IMR-90 (cell line): ENCODE data around the gene PSMD9. TPM values are rescaled to one million over a fixed set of nuclear protein-coding genes. Genes with fewer than 3 reads are reported as not detected.

Experiments
- ATAC-seq: fragments of 200-7000 bp; cut with Tn5 transposase; 2 replicates; pipeline ENCODE4 v1.9.1; 2020; ENCODE audit warnings: low read depth, mild to moderate bottlenecking, moderate library complexity
- BruUV-seq: library from RNA; stranded (reverse); fragments of 400-500 nt; replicated peaks from 2 replicates; lab custom pipeline; 2021; lab: Mats Ljungman, UMichigan
- CTCF ChIA-PET: fragments of 300-600 bp; formaldehyde crosslinking; extraction: SDS; loops from one replicate; lab custom pipeline; 2021; ENCODE audit warnings: antibody characterized with exemption; lab: Yijun Ruan, JAX
- POLR2A ChIA-PET: fragments of 300-600 bp; sonication (Branson Sonifier 250); formaldehyde crosslinking; loops from one replicate; lab custom pipeline; 2022; ENCODE audit warnings: antibody characterized with exemption; ENCODE audit not compliant: unreplicated experiment; lab: Charles Lee
- DNase-seq: peaks from one replicate; pipeline ENCODE4 v3.0.0; 2013
- H2AFZ ChIP-seq: replicated peaks from 2 replicates; pipeline ENCODE3; 2013; ENCODE audit warnings: low read length, mild to moderate bottlenecking; ENCODE audit not compliant: poor library complexity
- H2AK5ac ChIP-seq: 2 replicates; pipeline ENCODE4 v1.6.1; 2013; ENCODE audit warnings: low read depth, low read length, inconsistent platforms
- H2AK9ac ChIP-seq: replicated peaks from 2 replicates; pipeline ENCODE3; 2013; ENCODE audit warnings: mild to moderate bottlenecking, low read depth, low read length, moderate library complexity; ENCODE audit not compliant: poor library complexity
- H2BK120ac ChIP-seq: 2 replicates; pipeline ENCODE4 v1.6.1; 2013; ENCODE audit warnings: low read depth, low read length, inconsistent platforms
- H2BK15ac ChIP-seq: 3 replicates; pipeline ENCODE4 v1.6.1; 2013; ENCODE audit warnings: low read depth, low read length, inconsistent platforms
- H2BK20ac ChIP-seq: 2 replicates; pipeline ENCODE4 v1.6.1; 2013; ENCODE audit warnings: low read depth, mild to moderate bottlenecking, inconsistent platforms, low read length, moderate library complexity
- H2BK5ac ChIP-seq: 2 replicates; pipeline ENCODE4 v1.6.1; 2013; ENCODE audit warnings: mild to moderate bottlenecking, low read depth, low read length, inconsistent platforms; ENCODE audit not compliant: poor library complexity, severe bottlenecking
- H3K14ac ChIP-seq: replicated peaks from 2 replicates; pipeline ENCODE4 v1.6.1; 2013; ENCODE audit warnings: low read depth, low read length, inconsistent platforms
- H3K18ac ChIP-seq: 2 replicates; pipeline ENCODE4 v1.6.1; 2013; ENCODE audit warnings: low read depth, low read length, control low read depth
- H3K23ac ChIP-seq: 2 replicates; pipeline ENCODE4 v1.6.1; 2013; ENCODE audit warnings: low read depth, low read length, inconsistent platforms
- H3K27ac ChIP-seq: 2 replicates; pipeline ENCODE4 v1.5.1; 2013; ENCODE audit warnings: mild to moderate bottlenecking, control low read depth, low read length; ENCODE audit not compliant: insufficient read depth
- H3K27me3 ChIP-seq: 2 replicates; pipeline ENCODE4 v1.6.1; 2013; ENCODE audit warnings: low read length; ENCODE audit not compliant: control insufficient read depth, insufficient read depth
- H3K36me3 ChIP-seq: 2 replicates; pipeline ENCODE4 v1.6.1; 2013; ENCODE audit warnings: low read length, mixed read lengths; ENCODE audit not compliant: control insufficient read depth, insufficient read depth
- H3K4ac ChIP-seq: 2 replicates; pipeline ENCODE4 v1.6.1; 2013; ENCODE audit warnings: low read depth, low read length, inconsistent platforms
- H3K4me1 ChIP-seq: 2 replicates; pipeline ENCODE4 v1.6.1; 2013; ENCODE audit warnings: low read length, mixed read lengths; ENCODE audit not compliant: control insufficient read depth, insufficient read depth
- H3K4me2 ChIP-seq: 2 replicates; pipeline ENCODE4 v1.6.1; 2013; ENCODE audit warnings: low read depth, mild to moderate bottlenecking, control low read depth, low read length, moderate library complexity
- H3K4me3 ChIP-seq: 2 replicates; pipeline ENCODE4 v1.5.1; 2013; ENCODE audit warnings: low read depth, mild to moderate bottlenecking, control low read depth, low read length, moderate library complexity; ENCODE audit not compliant: insufficient read depth
- H3K56ac ChIP-seq: 2 replicates; pipeline ENCODE4 v1.6.1; 2013; ENCODE audit warnings: low read length, inconsistent platforms; ENCODE audit not compliant: insufficient read depth; ENCODE audit errors: extremely low read depth
- H3K79me1 ChIP-seq, 2 experiments: 2 replicates each; pipeline ENCODE4 v1.6.1; 2013; ENCODE audit warnings: low read length in 2 of 2, inconsistent platforms in 1 of 2, low read depth in 1 of 2
- H3K9ac ChIP-seq: 2 replicates; pipeline ENCODE4 v1.6.1; 2013; ENCODE audit warnings: low read depth, low read length, control low read depth
- H3K9me1 ChIP-seq: 2 replicates; pipeline ENCODE4 v1.6.1; 2013; ENCODE audit warnings: low read length, inconsistent platforms; ENCODE audit not compliant: insufficient read depth
- H3K9me3 ChIP-seq: 2 replicates; pipeline ENCODE4 v1.6.1; 2013; ENCODE audit warnings: low read length; ENCODE audit not compliant: control insufficient read depth, insufficient read depth
- H4K20me1 ChIP-seq: 2 replicates; pipeline ENCODE4 v1.6.1; 2013; ENCODE audit warnings: low read length, inconsistent platforms; ENCODE audit not compliant: insufficient read depth
- H4K5ac ChIP-seq: 2 replicates; pipeline ENCODE4 v1.6.1; 2013; ENCODE audit warnings: mild to moderate bottlenecking, low read depth, low read length, control low read depth
- H4K8ac ChIP-seq, 2 experiments: 2 replicates each; pipeline ENCODE4 v1.6.1; 2013; ENCODE audit warnings: low read depth in 2 of 2, low read length in 2 of 2, control low read depth in 1 of 2, inconsistent platforms in 1 of 2
- H4K91ac ChIP-seq: 2 replicates; pipeline ENCODE4 v1.6.1; 2013; ENCODE audit warnings: low read depth, low read length, inconsistent platforms; ENCODE audit not compliant: insufficient read depth
- BHLHE40 ChIP-seq: fragments of 150-350 bp; IDR thresholded peaks from 2 replicates; pipeline ENCODE4 v1.6.1; 2016; ENCODE audit warnings: mild to moderate bottlenecking, low read depth, low read length
- CEBPB ChIP-seq: IDR thresholded peaks from 2 replicates; pipeline ENCODE4 v1.6.1; 2012; ENCODE audit warnings: low read depth, low read length, improper control_type of control experiment
- CHD1 ChIP-seq: IDR thresholded peaks from 2 replicates; pipeline ENCODE4 v1.6.1; 2012; ENCODE audit warnings: low read depth, low read length, improper control_type of control experiment
- MAZ ChIP-seq: IDR thresholded peaks from 2 replicates; pipeline ENCODE4 v1.6.1; 2012; ENCODE audit warnings: low read depth, mild to moderate bottlenecking, low read length, improper control_type of control experiment, moderate library complexity, borderline replicate concordance
- MXI1 ChIP-seq: IDR thresholded peaks from 2 replicates; pipeline ENCODE4 v1.6.1; 2012; ENCODE audit warnings: low read depth, mild to moderate bottlenecking, low read length, moderate library complexity, borderline replicate concordance
- NFE2L2 ChIP-seq: fragments of 150-350 bp; IDR thresholded peaks from 2 replicates; pipeline ENCODE4 v1.6.1; 2016; ENCODE audit warnings: low read depth, mild to moderate bottlenecking, low read length
- POLR2A ChIP-seq: IDR thresholded peaks from 2 replicates; pipeline ENCODE4 v1.6.1; 2012; ENCODE audit warnings: mild to moderate bottlenecking, low read depth, low read length
- RAD21 ChIP-seq: IDR thresholded peaks from 2 replicates; pipeline ENCODE4 v1.6.1; 2012; ENCODE audit warnings: low read length, improper control_type of control experiment
- RCOR1 ChIP-seq: IDR thresholded peaks from 2 replicates; pipeline ENCODE4 v1.6.1; 2012; ENCODE audit warnings: mild to moderate bottlenecking, low read length, improper control_type of control experiment; ENCODE audit not compliant: insufficient replicate concordance
- RFX5 ChIP-seq: IDR thresholded peaks from 2 replicates; pipeline ENCODE4 v1.8.0; 2012; ENCODE audit warnings: low read depth, mild to moderate bottlenecking, low read length, moderate library complexity
- SMC3 ChIP-seq: fragments of 150-350 bp; IDR thresholded peaks from 2 replicates; pipeline ENCODE4 v1.6.1; 2016; ENCODE audit warnings: low read depth, mild to moderate bottlenecking, antibody characterized with exemption, low read length, moderate library complexity
- WGBS, 2 experiments: methylation state at CpG; one replicate each; pipeline versions ENCODE4 v1.1.5 to v1.1.7; 2013; ENCODE audit warnings: missing lambda C conversion rate in 2 of 2; ENCODE audit not compliant: insufficient read length in 1 of 2; ENCODE audit errors: extremely low coverage in 2 of 2; 5-methylcytosine and 5-hydroxymethylcytosine counted together
- dilution Hi-C: fragments of 300-500 bp; cut with HindIII; formaldehyde crosslinking; loops from one replicate; pipeline ENCODE4 v1.14.3; 2018; ENCODE audit warnings: low sequenced_read_pairs; ENCODE audit not compliant: unreplicated experiment
- in situ Hi-C: fragments of 300-500 bp; cut with MboI; formaldehyde crosslinking; loops from 3 replicates; pipeline ENCODE4 v1.14.3; 2019; ENCODE audit warnings: low sequenced_read_pairs, inconsistent platforms, mixed read lengths
- intact Hi-C: fragments of 100-400 bp; cut with micrococcal nuclease; formaldehyde crosslinking; loops from 2 replicates; pipeline ENCODE4 v1.10.0; 2022
- polyA plus RNA-seq, 3 experiments: library from polyadenylated mRNA; depleted of rRNA; stranded (reverse); fragments of >200 nt; gene quantifications; 2 replicates each; pipeline ENCODE4 v1.2.3, GENCODE V29; 2012; ENCODE audit warnings: low replicate concordance in 1 of 3
- total RNA-seq: library from RNA; depleted of rRNA; stranded (reverse); fragments of >200 nt; gene quantifications from 2 replicates; pipeline ENCODE4 v1.2.3, GENCODE V29; 2012
- TF ChIP-seq, protein P1 (sequence below): conservative IDR thresholded peaks from 2 replicates; pipeline ENCODE4 v1.5.1; 2012; ENCODE audit warnings: mild to moderate bottlenecking, low read depth, low read length, improper control_type of control experiment
- TF ChIP-seq, protein P2 (sequence below): fragments of 150-350 bp; IDR thresholded peaks from 2 replicates; pipeline ENCODE4 v1.6.1; 2017; ENCODE audit warnings: mild to moderate bottlenecking, antibody characterized with exemption, low read length, low read depth

Gene PSMD9
- total and polyA plus RNA-seq, 2 of the 4 experiments (the other 2 are of a cell fraction) = 135 to 142 TPM

DNA sequence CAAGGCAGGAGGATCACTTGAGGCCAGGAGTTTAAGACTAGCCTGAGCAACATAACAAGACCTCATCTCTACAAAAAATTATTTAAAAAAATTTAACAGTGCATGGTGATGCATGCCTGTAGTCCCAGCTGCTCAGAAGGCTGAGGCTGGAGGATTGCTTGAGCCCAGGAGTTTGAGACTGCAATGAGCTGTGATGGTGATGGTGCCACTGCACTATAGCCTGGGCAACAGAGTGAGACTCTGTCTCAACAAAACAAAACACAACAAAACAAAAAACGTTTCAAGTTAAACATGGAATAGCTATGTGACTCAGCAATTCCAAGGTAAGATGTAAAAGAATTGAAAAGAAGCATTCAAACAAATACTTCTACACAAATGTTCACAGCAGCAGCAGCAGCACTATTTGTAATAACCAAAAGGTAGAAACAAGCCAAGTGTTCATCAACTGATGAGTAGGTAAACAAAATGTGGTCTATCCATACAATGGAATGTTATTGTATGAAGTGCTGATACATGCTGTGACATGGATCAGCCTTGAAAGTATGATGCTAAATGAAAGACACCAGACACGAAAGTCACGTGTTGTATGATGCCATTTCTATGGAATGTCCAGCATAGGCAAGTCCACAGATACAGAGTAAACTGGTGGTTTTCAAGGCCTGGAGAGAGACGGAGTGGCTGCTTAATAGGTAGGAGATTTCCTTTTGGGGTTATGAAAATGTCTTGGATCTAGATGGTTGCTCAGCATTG is 61.2 kb downstream of the PSMD9 start (continued):
- no peak for TF ChIP-seq RCOR1
- peak; percentile 89 for TF ChIP-seq BHLHE40
- TF ChIP-seq MAZ = no peak

DNA sequence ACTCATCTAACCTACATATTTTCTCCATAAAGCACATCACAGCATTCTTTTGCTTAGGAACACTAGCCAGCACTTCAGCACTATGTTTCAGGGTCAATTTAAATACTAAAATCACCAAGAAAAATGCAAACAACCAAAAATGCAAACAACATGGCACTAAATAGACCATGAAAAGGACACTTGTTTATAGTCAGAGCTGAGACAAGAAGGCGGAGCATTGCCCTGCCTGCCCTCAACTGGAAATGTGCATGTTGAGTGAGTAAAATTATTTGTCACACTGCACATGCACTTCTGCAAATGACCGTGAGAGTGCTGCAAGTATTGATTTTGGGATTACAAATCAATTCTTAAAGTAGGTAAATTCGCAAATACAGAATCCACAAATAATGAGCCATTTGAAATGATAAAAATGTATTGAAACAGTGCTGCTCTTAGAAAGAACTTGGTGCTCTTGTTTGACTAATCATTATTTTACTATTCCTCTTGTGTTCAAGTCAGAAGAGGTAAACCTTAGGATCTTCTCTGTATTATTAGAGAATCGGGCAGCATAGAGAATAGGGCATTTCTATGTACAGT is 64.6 kb downstream of the PSMD9 start:
- DNase-seq = no peak
- H3K27ac ChIP-seq = no peak overlapping the region
- 0 out of 2 replicates have a peak, but pooled peaks cover 1% of the 10 kb centered on the region for H3K36me3 ChIP-seq
- in situ Hi-C loops = no loop called here
- no peak overlapping the region for H3K4me3 ChIP-seq
- no peak overlapping the region for H2AFZ ChIP-seq
- H2AK9ac ChIP-seq = no peak overlapping the region
- H3K23ac ChIP-seq = no peak overlapping the region
- H4K8ac ChIP-seq = no peak overlapping the region
- no peak overlapping the region for H2BK15ac ChIP-seq
- no peak overlapping the region for H3K4ac ChIP-seq
- H3K4me2 ChIP-seq = no peak overlapping the region
- H3K9me3 ChIP-seq = peaks cover 2% of the 10 kb centered on the region; the same call in 1 of the 2 replicates
- no CpG with 5 or more reads among the region's 4 CpGs for WGBS, 2 experiments
- no peak overlapping the region for H3K56ac ChIP-seq
- intact Hi-C loops = no loop called here
- H3K9ac ChIP-seq = no peak overlapping the region
- no peak overlapping the region for H3K18ac ChIP-seq
- no peak overlapping the region for H2BK20ac ChIP-seq
- no peak overlapping the region for H4K91ac ChIP-seq
- CTCF ChIA-PET = no interaction called here
- H4K20me1 ChIP-seq = no peaks in the 10 kb centered on the region
- H3K14ac ChIP-seq = no peak overlapping the region
- no TSS peak for BruUV-seq
- no peak for ATAC-seq
- dilution Hi-C loops = no loop called here
- no peaks in the 10 kb centered on the region for H3K27me3 ChIP-seq
- H3K4me1 ChIP-seq = peaks cover under 1% of the 10 kb centered on the region
- H2BK120ac ChIP-seq = no peak overlapping the region
- H3K9me1 ChIP-seq = peaks cover 3% of the 10 kb centered on the region; the same call in 1 of the 2 replicates
- H2BK5ac ChIP-seq = no peak overlapping the region
- no peak overlapping the region for H4K5ac ChIP-seq
- POLR2A ChIA-PET = no interaction called here
- peaks cover 3 to 19% of the 10 kb centered on the region in 2 experiments; a peak in 2 of 4 replicates for H3K79me1 ChIP-seq
- no peak overlapping the region for H2AK5ac ChIP-seq
- no peak for TF ChIP-seq SMC3
- no peak for TF ChIP-seq CHD1
- TF ChIP-seq CEBPB = no peak
- TF ChIP-seq NFE2L2 = no peak
- TF ChIP-seq POLR2A = no peak
- TF ChIP-seq RFX5 = no peak
- TF ChIP-seq, protein P1, sequence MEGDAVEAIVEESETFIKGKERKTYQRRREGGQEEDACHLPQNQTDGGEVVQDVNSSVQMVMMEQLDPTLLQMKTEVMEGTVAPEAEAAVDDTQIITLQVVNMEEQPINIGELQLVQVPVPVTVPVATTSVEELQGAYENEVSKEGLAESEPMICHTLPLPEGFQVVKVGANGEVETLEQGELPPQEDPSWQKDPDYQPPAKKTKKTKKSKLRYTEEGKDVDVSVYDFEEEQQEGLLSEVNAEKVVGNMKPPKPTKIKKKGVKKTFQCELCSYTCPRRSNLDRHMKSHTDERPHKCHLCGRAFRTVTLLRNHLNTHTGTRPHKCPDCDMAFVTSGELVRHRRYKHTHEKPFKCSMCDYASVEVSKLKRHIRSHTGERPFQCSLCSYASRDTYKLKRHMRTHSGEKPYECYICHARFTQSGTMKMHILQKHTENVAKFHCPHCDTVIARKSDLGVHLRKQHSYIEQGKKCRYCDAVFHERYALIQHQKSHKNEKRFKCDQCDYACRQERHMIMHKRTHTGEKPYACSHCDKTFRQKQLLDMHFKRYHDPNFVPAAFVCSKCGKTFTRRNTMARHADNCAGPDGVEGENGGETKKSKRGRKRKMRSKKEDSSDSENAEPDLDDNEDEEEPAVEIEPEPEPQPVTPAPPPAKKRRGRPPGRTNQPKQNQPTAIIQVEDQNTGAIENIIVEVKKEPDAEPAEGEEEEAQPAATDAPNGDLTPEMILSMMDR = no peak
- TF ChIP-seq MXI1 = no peak
- no peak for TF ChIP-seq RAD21
- no peak for TF ChIP-seq RCOR1
- TF ChIP-seq MAZ = no peak
- TF ChIP-seq, protein P2, sequence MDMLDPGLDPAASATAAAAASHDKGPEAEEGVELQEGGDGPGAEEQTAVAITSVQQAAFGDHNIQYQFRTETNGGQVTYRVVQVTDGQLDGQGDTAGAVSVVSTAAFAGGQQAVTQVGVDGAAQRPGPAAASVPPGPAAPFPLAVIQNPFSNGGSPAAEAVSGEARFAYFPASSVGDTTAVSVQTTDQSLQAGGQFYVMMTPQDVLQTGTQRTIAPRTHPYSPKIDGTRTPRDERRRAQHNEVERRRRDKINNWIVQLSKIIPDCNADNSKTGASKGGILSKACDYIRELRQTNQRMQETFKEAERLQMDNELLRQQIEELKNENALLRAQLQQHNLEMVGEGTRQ = no peak
- TF ChIP-seq BHLHE40 = no peak
